Measurements from ENCODE around the gene TJP3. TPM values are rescaled to one million over a fixed set of nuclear protein-coding genes. Genes with fewer than 3 reads are reported as not detected.

The TJP3 gene
- total RNA-seq, 1 experiment from 2014 or later = not detected

- no peak for DNase-seq (ENCODE audit: low spot score)
- POLR2A ChIA-PET (ENCODE audit: low non-redundant PET) = no interaction called here
- CTCF ChIA-PET = no interaction called here
Measured at GRCh38 chr19:3679138-3679537, 29.0 kb upstream of the TJP3 start.

GRCh38 chr19:3679581-3679980 is 28.6 kb upstream of the TJP3 start:
- H3K36me3 ChIP-seq (ENCODE audit: insufficient read depth, low read length, poor library complexity, severe bottlenecking) = no peaks in the 10 kb centered on the region
- H3K27me3 ChIP-seq (replicated peaks; ENCODE audit: insufficient read depth, low read depth, low read length, poor library complexity) = no peaks in the 10 kb centered on the region
- H3K4me1 ChIP-seq (ENCODE audit: insufficient read depth, low read length, poor library complexity, severe bottlenecking) = peaks cover 14% of the 10 kb centered on the region
- no peak for DNase-seq (ENCODE audit: low spot score)
- no peak overlapping the region for H3K4me3 ChIP-seq (ENCODE audit: low read depth, low read length, poor library complexity, severe bottlenecking)
- no peak for TF ChIP-seq EZH2 (IDR thresholded peaks at IDR 0.05; ENCODE audit: borderline replicate concordance, low read depth, low read length, poor library complexity, severe bottlenecking)
- no peak for TF ChIP-seq CTCF (conservative IDR thresholded peaks at IDR 0.05; ENCODE audit: low read depth, low read length)
- H3K9me3 ChIP-seq (ENCODE audit: low read depth, low read length, poor library complexity, severe bottlenecking) = peaks cover 2% of the 10 kb centered on the region
- H3K27ac ChIP-seq (ENCODE audit: low read depth, low read length, poor library complexity, severe bottlenecking) = no peak overlapping the region
- intact Hi-C loops (cut with micrococcal nuclease; ENCODE audit: unreplicated experiment) = no loop called here
- POLR2A ChIA-PET (ENCODE audit: low non-redundant PET) = no interaction called here
- no TSS peak for BruUV-seq (replicated peaks)
- CTCF ChIA-PET = no interaction called here

More at GRCh38 chr19:3679138-3679537, 29.0 kb upstream of the TJP3 start:
- Histone ChIP-seq H3K4me3 (ENCODE audit: low read depth, low read length, poor library complexity, severe bottlenecking) (no peak overlapping the region), H3K36me3 (ENCODE audit: insufficient read depth, low read length, poor library complexity, severe bottlenecking) (no peaks in the 10 kb centered on the region), H3K27ac (ENCODE audit: low read depth, low read length, poor library complexity, severe bottlenecking) (no peak overlapping the region), H3K27me3 (replicated peaks; ENCODE audit: insufficient read depth, low read depth, low read length, poor library complexity) (no peaks in the 10 kb centered on the region), H3K9me3 (ENCODE audit: low read depth, low read length, poor library complexity, severe bottlenecking) (no peaks in the 10 kb centered on the region), H3K4me1 (ENCODE audit: insufficient read depth, low read length, poor library complexity, severe bottlenecking) (peaks cover 13% of the 10 kb centered on the region)
- BruUV-seq (replicated peaks) = no TSS peak
- TF ChIP-seq EZH2 (IDR thresholded peaks at IDR 0.05; ENCODE audit: borderline replicate concordance, low read depth, low read length, poor library complexity, severe bottlenecking) = no peak
- no peak for TF ChIP-seq CTCF (conservative IDR thresholded peaks at IDR 0.05; ENCODE audit: low read depth, low read length)
- intact Hi-C loops (cut with micrococcal nuclease; ENCODE audit: unreplicated experiment) = no loop called here

- POLR2A ChIA-PET (ENCODE audit: low non-redundant PET) = no interaction called here
- no TSS peak for BruUV-seq (replicated peaks)
Measured at GRCh38 chr19:3680939-3681338, 27.2 kb upstream of the TJP3 start.

More at GRCh38 chr19:3680939-3681338, 27.2 kb upstream of the TJP3 start:
- peaks cover 14% of the 10 kb centered on the region for H3K4me1 ChIP-seq (ENCODE audit: insufficient read depth, low read length, poor library complexity, severe bottlenecking)
- DNase-seq (ENCODE audit: low spot score) = no peak
- no peak overlapping the region for H3K27ac ChIP-seq (ENCODE audit: low read depth, low read length, poor library complexity, severe bottlenecking)
- no peaks in the 10 kb centered on the region for H3K36me3 ChIP-seq (ENCODE audit: insufficient read depth, low read length, poor library complexity, severe bottlenecking)
- intact Hi-C loops (cut with micrococcal nuclease; ENCODE audit: unreplicated experiment) = no loop called here
- no peaks in the 10 kb centered on the region for H3K27me3 ChIP-seq (replicated peaks; ENCODE audit: insufficient read depth, low read depth, low read length, poor library complexity)
- TF ChIP-seq EZH2 (IDR thresholded peaks at IDR 0.05; ENCODE audit: borderline replicate concordance, low read depth, low read length, poor library complexity, severe bottlenecking) (no peak), CTCF (conservative IDR thresholded peaks at IDR 0.05; ENCODE audit: low read depth, low read length) (no peak)
- H3K9me3 ChIP-seq (ENCODE audit: low read depth, low read length, poor library complexity, severe bottlenecking) = peaks cover 8% of the 10 kb centered on the region
- CTCF ChIA-PET = no interaction called here
- H3K4me3 ChIP-seq (ENCODE audit: low read depth, low read length, poor library complexity, severe bottlenecking) = no peak overlapping the region
